Fibroblast of skin of abdomen (primary cell): ENCODE measurements around the gene ZNF25. TPM values are rescaled to one million over a fixed set of nuclear protein-coding genes. Genes with fewer than 3 reads are reported as not detected.
A peak's percentile ranks its signal among the peaks of the same experiment; 100 is the strongest.
"Not testable (repeated sequence)": the region's sequence is repeated elsewhere in the genome, so short reads cannot be mapped to it uniquely, and the experiment has no call there.

ENCODE experiments used
- DNase-seq: peaks from one replicate; pipeline ENCODE4 v3.0.0-alpha.2; 2013
- polyA plus RNA-seq, 2 experiments: library from polyadenylated mRNA; unstranded; fragments of 120-200 nt; gene quantifications; one replicate each; pipeline ENCODE4 v1.2.1, GENCODE V29; 2013; ENCODE audit not compliant: insufficient read length in 2 of 2

The ZNF25 gene
- polyA plus RNA-seq (2013, experiment 1 of 2; ENCODE audit: insufficient read length), result 8.0 TPM
- polyA plus RNA-seq (2013, experiment 2 of 2; ENCODE audit: insufficient read length), result 7.6 TPM

DNA sequence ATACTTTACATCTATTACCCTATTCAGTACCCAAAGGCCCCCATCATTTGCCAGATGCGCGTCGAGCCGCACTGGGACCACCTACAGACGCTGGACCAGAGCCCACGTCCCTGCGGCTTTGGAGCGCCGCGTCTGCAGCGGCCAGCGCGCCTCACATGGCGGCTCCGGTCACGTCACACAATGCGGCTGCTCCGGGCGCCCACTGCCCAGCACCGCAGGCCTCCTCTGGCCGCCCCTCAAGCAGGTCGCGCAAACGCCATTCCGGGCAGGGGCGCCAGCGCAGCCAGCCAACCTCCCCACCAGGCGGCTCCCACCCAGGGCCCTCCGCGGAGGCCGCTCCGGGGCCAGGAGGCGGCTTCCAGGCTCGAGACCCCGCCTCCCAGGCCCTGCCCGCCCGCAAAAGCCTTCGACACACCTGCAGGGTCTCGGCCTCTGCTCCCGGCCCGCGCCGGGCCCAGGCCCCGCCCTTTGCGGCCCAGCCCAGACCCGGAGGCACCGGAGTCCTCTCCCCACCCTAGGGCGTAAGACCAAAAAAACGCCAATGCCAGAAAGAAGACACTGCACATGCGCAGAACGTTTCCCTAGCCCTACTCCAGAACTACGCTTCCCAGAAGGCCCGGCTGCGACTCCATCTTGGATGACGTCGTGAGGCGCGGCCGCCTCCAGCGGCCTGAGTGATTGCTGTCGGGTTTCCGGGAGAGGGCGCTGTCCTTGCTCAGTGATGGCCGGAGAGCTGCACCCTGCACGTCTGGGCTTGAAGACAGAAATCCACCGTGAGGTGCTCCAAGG, at the start of gene ZNF25:
Gene ZNF25 (minus strand): TSS at position 557 of the 789 bp plus-strand sequence. CDS start 4,925 bp downstream, outside the sequence.
- DNase-seq, result peak; percentile 98

DNA sequence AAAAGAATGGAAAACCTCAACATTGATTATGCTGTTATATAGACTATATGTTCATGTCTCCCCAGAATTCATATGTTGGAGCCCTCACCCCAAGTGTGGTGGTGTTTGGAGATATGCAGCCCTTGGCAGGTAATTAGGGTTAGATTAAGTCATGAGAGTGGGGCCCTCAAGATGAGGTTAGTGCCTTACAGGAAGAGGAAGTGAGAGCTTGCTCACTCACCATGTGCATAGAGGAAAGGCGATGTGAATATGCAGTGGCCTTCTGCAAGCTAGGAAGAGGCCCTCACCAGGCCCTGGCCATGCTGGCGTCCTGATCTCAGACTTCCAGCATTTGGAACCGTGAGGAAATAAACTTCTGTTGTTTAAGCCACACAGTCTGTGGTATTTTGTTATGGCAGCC, 48.8 kb upstream of the ZNF25 start:
- no peak for DNase-seq

DNA sequence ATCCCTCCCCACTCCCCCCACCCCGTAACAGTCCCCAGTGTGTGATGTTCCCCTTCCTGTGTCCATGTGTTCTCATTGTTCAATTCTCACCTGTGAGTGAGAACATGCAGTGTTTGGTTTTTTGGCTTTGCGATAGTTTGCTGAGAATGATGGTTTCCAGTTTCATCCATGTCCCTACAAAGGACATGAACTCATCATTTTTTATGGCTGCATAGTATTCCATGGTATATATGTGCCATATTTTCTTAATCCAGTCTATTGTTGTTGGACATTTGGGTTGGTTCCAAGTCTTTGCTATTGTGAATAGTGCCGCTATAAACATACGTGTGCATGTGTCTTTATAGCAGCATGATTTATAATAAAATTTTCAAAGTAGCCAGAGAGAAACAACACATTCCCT, 42.7 kb upstream of the ZNF25 start:
- DNase-seq, result not testable (repeated sequence)

DNA sequence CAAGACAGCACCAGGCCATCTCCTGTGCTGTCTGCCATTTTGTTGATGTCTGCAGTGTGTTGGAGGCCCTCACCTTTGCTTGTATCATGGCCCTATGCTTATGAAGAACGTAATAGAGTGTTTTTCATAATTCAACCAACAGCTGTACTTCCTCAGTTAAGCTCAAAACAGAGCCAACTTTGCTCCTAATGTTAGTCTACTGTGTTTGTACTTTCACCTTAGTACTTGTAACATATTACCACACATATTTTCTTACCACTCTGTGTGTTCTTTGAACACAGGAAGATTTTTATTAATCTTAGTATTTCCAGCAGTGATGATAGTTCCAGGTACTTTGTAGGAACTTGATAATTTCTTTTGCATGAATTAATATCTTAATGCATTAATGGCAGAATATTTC, 39.9 kb upstream of the ZNF25 start:
- DNase-seq, result no peak

DNA sequence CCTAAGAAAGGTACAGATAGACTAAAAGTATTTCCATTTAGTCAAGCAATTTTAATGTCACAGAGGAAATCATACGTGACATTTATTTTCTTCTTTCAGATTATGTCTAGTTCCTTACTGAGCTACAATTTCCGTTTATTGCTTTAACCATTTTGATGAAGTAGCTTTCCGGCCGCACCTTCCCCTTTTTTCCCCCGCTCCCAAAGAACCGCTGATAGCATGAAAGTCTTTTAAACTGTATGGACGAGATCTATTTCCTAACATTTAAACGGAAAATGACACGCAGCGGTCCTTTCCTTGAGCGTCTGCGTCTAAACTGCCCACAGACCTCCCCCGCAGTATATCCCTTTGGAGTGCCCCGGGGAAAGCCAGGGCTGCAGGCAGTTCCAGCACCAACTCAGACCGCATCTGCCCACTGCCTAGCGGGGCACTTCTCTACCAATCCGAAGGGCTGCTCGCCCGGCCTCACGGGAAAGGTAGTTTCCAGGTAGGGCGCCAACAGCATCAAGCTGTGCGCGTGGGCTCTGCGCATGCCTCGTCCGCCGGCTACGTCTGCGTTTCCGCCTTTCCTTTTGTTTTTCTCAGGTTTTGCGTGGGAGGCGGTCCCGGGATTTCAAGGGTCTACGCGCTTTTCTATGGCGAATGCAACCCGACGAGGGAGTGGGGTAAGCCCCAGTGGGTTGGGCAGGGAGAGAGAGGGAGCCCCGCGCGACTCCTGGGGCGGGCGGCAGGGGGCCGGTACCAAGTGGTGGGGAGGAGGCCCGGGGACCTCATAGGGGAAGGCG, 33.9 kb upstream of the ZNF25 start, which contains the start of gene ZNF33A:
Gene ZNF33A (plus strand): TSS at position 557 of the 785 bp plus-strand sequence. CDS start 1,667 bp downstream, outside the sequence.
- DNase-seq, result peak; percentile 89

DNA sequence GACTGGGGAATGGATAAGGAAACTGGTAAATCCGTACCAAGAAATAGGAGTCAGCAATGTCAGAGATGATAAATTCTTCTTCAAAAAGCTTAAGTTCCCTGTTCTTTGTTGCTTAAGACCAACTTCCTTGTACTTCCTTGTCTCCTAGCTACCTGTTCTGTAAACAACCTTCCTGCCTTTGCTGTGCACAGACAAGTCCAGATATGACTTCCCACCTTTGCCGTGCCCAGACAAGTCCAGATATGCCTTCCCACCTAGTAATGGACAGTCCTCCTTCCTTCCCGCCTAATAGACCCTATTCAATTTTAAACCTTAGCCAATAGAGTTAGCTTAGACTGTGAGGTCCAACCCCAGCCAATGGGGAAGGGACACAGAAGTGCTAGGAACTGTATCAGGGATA, 31.5 kb upstream of the ZNF25 start:
- DNase-seq, result no peak

DNA sequence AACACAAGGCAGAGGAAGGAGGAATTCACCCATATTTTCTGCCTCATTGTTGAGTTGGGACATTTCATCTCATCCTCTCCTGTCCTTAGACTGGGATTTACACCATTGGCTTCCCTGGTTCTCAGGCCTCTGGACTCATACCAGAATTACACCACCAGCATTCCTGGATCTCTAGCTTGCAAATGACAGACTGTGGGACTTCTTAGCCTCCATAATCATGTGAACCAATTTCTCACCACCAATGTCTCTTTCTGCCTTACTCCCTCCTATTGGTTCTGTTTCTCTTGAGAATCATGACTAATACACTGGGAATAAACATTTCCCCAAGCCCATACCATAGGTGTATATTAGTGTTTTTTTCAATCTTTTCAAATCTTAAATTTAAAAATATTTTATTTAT, 31.1 kb upstream of the ZNF25 start:
- DNase-seq, result no peak

DNA sequence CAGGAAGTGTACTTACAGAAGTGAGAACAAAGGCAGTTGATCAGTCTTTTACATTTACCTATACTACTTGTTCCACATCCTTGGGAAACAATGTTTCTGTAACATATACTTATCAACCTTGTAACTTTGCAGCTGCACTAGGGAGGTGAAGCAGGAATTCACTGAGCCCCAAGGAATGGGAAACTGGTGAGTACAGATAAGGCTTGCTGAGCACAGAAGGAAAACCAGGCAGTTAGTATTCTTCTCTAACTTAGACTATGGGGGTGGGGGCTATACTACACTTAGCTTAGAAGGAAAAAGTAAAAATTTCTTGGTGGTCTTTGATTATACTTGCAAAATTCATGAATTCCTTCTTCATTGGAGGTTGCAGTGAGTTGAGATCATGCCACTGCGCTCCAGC, 27.1 kb upstream of the ZNF25 start:
- DNase-seq, result no peak

DNA sequence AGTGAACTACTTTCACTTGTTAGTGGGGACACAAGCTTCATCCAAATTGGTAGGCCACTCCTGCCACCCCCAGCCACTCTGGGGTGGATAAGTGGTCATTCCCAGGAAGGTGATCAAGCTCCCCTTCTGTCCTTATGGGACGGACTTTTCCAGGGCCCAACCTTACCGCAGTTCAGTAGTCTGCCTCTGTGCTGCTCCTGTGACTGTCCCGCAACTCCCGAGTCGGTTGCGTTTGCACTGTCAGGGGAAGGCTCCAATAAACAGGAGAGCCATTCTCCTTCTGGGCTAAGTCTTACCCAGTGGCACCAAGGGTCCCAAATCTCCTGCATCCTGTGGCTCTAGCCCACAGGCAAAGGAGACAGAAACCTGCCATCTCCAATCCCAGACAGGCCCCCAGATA, 26.6 kb upstream of the ZNF25 start:
- DNase-seq, result no peak

DNA sequence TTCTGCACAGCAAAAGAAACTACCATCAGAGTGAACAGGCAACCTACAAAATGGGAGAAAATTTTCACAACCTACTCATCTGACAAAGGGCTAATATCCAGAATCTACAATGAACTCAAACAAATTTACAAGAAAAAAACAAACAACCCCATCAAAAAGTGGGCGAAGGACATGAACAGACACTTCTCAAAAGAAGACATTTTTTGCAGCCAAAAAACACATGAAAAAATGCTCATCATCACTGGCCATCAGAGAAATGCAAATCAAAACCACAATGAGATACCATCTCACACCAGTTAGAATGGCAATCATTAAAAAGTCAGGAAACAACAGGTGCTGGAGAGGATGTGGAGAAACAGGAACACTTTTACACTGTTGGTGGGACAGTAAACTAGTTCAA, 24.0 kb upstream of the ZNF25 start:
- DNase-seq, result not testable (repeated sequence)

DNA sequence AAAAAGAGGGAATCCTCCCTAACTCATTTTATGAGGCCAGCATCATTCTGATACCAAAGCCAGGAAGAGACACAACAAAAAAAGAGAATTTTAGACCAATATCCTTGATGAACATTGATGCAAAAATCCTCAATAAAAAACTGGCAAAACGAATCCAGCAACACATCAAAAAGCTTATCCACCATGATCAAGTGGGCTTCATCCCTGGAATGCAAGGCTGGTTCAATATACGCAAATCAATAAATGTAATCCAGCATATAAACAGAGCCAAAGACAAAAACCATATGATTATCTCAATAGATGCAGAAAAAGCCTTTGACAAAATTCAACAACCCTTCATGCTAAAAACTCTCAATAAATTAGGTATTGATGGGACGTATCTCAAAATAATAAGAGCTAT, 22.5 kb upstream of the ZNF25 start:
- not testable (repeated sequence) for DNase-seq

DNA sequence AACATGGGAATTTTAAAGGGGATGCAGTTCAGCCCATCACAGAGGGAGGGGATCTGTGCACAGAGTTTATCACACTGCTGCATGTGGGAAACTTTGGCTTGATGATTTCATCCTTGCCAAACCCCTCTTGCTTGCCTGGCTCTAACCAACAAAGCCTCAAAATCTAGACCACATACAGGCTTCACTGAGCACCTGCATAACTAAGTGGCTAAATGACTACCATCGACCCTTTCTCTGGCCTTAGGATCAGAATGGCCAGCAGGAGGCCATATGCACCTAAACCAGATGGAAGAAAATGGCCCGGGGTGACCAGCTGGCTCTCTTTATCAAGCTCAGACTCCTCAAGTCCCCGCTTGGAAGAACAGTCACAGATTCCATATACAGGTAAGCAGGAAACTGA, 15.6 kb upstream of the ZNF25 start:
- no peak for DNase-seq

DNA sequence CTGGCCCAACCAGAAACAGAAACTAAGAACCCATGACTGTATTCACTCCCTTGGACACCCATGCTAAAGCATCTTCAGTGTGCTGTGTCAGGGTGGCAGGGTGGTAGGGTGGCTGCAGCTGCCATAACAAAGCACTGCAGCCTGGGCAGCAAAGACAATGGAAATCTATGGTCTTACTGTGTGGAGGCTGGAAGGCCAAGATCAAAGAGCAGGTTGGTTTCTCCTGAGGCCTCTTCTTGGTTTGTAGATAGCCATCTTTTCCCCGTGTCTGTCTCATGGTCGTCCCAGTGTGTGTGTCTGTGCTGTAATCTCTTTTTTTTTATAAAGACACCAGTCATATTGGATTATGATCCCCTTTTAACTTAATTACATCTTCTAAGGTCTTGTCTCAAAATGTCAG, 15.2 kb upstream of the ZNF25 start:
- DNase-seq, result no peak

DNA sequence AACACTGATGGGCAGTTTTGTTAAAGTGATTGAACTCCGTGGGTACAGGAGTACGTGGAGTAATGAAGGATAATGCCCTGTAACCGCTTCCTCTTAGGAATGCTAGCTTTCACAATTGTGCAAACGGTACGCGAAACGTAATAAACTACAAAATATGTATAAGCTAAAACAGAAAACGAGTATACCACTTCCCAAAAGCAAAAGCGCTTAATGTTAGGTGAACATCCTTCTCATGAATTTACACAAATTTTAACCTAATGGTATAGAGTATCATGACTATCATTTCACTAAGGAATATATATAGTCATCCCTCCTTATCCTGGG, 395 bp upstream of the ZNF25 start:
- DNase-seq, result no peak

DNA sequence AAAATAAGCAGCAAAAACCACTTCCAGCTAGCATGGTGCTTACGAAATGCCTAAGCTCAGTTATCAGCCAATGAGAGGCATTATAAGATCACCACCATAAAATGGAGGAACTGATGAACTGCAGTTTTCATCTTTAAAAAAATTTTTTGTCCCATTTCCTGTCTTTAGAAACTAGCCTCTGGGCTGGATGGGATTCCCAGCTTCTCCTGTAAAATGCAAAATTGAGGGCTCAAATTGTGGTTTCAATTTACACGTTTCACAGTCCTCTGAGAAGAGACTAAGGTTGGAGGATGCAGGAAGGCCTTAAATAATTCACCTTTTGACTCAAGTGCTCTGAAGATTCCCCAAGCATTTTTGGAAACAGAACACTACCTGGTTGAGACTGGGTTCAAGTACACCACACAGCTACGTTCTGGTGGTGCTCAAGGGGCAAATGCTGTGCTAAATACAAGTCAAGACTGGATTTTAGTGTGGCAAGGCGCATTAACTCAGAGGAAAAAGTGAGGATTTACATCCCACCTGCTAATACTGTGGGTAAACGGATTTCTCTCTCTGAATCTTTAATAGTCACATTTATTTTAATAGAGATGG, 951 bp downstream of the ZNF25 start:
- DNase-seq, result peak; percentile 14

DNA sequence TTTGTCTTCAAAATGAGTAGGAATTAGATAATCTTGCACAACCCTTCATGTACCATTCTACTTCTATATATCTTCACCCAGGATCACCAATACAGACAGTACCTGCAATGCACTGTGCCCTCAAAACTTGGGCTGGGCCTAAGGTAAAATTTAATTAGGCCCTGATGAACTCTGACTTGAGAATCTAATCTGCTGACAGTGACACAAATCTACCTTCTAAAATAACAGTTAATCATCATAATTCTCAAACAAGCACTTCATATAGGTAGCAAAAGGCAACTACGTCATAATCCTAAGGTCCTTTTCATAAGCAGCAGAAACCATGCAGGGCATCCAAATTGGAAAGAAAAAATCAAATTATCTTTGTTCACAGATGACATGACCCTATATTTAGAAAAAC, 4.1 kb downstream of the ZNF25 start:
- DNase-seq, result no peak

DNA sequence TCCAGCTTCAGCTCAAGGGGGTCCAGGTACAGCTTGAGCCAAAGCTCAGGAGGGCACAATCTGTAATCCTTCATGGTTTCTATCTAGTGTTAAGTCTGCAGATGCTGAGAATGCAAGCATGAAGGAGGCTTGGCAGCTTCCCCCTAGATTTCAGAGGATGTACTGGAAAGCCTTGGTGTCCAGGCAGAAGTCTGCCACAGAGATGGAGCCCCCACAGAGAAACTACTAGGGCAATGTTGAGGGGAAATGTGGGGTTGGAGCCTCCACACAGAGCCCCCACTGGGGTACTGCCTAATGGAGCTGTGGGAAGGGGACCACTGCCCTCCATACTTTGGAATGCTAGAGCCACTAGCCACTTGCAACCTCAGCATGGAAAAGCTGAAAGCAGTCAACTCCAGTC, 11.4 kb downstream of the ZNF25 start:
- no peak for DNase-seq

DNA sequence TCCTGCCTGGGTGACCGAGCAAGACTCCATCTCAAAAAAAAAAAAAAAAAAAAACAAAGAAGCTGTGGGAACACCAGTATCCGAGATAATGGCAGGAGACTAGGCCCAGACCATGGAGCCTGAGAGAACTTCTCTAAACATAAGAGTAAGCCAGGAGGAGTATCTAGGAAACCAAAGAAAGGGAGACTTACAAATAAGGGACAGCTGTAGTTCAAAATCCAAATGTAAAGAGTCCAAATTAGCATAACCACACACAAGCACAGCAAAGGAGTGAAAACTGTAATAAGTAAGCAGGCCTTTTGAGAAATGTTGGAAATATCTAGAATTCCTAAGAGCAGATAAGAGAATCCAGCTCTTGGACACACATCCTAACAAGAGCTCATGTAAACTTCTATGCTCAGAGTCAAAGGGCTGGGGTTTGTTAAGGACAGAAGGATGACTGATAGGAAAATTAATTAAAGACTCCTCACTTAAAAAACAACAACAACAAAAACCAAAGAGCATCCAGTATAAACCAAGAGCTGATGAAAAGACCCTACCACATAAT, 15.8 kb downstream of the ZNF25 start:
- DNase-seq, result no peak

DNA sequence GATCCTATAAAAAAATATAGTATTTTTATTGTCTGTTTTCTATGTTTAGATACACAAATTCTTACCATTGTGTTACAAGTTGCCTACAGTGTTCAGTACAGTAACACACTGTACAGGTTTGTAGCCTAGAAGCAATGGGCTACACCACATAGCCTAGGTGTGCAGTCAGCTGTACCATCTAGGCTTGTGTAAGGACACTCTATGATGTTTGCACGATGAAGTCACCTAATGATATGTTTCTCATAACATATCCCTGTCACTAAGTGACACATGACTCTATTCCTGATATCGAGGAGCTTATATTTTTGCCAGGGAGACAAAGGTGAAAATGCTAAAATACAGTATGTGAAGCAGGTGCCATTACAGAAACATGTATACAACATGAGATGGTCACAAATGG, 18.6 kb downstream of the ZNF25 start:
- DNase-seq, result no peak

DNA sequence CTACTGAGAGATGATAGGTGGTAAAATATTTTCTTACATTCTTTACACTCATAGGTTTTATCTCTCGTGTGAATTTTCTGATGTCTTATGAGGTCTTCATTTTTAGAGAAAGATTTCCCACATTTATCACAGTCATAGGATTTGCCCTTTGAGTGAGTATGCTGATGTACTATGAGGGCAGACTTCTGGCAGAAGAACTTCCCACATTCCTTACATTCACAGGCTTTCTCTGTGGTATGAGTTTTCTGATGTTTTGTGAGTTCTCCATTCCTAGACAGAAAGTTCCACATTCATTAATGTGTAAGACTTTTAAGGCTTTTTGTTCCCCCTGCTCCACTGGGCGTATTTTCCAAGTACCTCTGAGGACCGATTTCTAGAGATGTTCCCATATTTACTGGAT, 23.5 kb downstream of the ZNF25 start:
- no peak for DNase-seq

DNA sequence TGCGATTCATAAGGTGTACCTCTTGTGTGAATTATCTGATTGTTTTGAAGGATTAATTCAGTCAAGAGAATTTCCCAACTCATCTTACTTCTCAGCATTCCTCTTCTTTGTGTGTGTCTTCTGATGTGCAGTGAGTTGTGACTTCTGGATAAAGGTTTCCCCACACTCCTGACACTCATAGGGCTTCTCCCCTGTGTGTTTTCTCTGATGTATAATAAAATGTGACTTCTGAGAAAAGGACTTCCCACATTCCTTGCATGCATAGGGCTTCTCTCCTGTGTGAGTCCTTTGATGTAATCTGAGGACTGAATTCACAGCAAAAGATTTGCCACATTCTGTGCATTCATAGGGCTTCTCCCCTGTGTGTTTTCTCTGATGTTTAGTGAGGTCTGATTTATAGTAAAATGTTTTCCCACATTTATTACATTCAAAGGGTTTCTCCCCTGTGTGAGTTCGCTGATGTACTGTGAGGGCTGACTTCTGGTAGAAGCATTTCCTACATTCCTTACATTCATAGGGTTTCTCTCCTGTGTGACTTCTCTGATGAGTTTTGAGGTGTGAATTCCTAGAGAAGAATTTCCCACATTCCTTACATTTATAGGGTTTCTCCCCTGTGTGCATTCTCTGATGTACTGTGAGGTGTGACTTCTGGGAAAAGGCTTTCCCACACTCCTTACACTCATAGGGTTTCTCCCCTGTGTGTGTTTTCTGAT, 24.2 kb downstream of the ZNF25 start:
- peak; percentile 25 for DNase-seq

DNA sequence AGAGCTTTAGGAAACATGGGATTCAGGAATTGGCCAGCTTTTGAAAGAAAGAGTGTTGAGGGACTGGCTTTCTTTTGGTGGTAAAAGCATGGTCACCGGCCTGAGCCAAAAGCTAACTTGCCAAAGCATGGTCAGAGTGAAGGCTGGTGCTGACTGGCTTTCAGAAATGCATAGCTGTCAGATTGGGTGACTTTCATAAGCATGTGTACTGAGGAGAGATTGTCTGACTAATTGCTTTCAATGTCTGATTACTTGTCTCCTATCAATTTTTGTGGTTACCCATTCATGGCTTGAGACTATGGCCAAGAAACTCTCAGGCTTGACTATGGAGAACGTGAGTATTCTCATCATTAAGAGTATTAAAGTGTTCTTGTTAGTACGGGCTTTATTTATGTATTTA, 28.2 kb downstream of the ZNF25 start:
- no peak for DNase-seq

DNA sequence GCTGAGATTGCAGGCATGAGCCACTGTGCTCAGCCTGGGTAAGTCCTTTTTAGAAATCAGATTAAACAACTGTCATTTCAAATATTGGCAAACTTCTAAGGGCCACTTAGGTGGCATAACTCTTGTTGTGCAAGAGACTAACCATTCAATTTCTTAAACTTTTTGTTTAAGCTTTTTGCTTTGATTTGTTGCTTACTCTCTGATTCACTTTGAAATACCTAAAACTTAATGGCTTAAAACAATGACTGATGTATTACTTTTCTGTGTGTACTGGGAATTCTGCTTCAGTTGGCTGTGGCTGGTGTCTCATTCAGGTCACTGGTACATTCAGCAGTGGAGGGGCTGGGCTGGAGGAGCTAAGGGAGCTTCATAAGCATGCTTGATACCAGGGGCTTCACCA, 28.9 kb downstream of the ZNF25 start:
- DNase-seq, result no peak
